GM12891 (cell line): ENCODE data around the gene PTPRN2.

Experiments used
- POLR2A ChIP-seq: IDR thresholded peaks from 2 replicates; pipeline ENCODE4 v1.6.1; 2011; ENCODE audit warnings: low read depth, low read length, control low read depth
- POLR2AphosphoS5 ChIP-seq: IDR thresholded peaks from 2 replicates; pipeline ENCODE4 v1.6.1; 2011; ENCODE audit warnings: low read depth, low read length, control low read depth

DNA sequence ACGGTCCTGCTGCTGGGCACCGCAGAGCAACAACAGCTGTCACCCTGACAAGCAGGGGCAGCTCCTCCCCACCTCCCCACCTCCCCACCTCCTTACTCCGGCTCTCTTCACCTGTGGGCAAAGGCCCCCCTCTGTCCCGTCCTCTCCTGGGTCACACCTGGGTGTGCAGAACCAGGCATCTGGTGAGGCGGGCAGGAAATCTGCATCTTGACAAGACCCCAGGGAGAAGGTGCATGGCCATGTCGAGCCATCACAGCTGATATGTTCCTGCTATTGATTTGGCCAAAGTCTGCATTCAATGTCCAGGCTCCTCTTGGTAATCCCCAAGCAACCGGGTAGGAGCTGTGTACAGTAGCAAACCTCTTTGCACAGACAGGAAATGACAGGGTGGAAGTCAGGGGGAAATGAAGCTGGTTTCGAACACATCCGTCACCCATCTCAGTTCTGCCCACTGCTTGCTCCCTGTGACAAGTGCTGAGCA is 696.7 kb downstream of the PTPRN2 start:
- no peak for TF ChIP-seq POLR2A
- TF ChIP-seq POLR2AphosphoS5 = no peak
